HL-60 (cell line): Measurements from ENCODE around the gene UBE2A.

Source experiments
- DNase-seq, 2 experiments: peaks; one replicate each; pipeline ENCODE4 v3.0.0-alpha.2; 2010 to 2020; ENCODE audit warnings: low read depth in 1 of 2, low spot score in 1 of 2
- H3K27ac ChIP-seq: fragments of 250-450 bp; sonication (Bioruptor Pico); replicated peaks from 2 replicates; pipeline ENCODE4 v1.5.1; 2020; ENCODE audit warnings: mild to moderate bottlenecking, moderate library complexity
- H3K27me3 ChIP-seq: fragments of 250-450 bp; sonication (Bioruptor Pico); 2 replicates; pipeline ENCODE4 v1.5.1; 2021; ENCODE audit warnings: mild to moderate bottlenecking, moderate library complexity; ENCODE audit not compliant: insufficient read depth, poor library complexity, severe bottlenecking
- H3K4me3 ChIP-seq: replicated peaks from 2 replicates; pipeline ENCODE4 v1.5.1; 2011; ENCODE audit warnings: mild to moderate bottlenecking, control low read depth, low read length; ENCODE audit not compliant: insufficient read depth
- CTCF ChIP-seq: IDR thresholded peaks from one replicate; pipeline ENCODE4 v1.5.1; 2011; ENCODE audit warnings: low read length, control low read depth, inconsistent platforms; ENCODE audit not compliant: insufficient read depth
- GABPA ChIP-seq: IDR thresholded peaks from 2 replicates; pipeline ENCODE4 v1.6.1; 2012; ENCODE audit warnings: low read depth
- POLR2AphosphoS5 ChIP-seq: IDR thresholded peaks from 2 replicates; pipeline ENCODE4 v1.6.1; 2012; ENCODE audit warnings: low read depth
- REST ChIP-seq: IDR thresholded peaks from 2 replicates; pipeline ENCODE4 v1.6.1; 2012; ENCODE audit warnings: low read depth; ENCODE audit not compliant: insufficient replicate concordance
- SPI1 ChIP-seq: IDR thresholded peaks from 2 replicates; pipeline ENCODE4 v1.6.1; 2012; ENCODE audit warnings: low read depth, mild to moderate bottlenecking, borderline replicate concordance

Gene UBE2A

GRCh38 chrX:119607018-119607389, 32.6 kb downstream of the UBE2A start:
- DNase-seq = no peak
- TF ChIP-seq CTCF (no peak), GABPA (no peak), SPI1 (no peak), REST (no peak), POLR2AphosphoS5 (no peak)
- Histone ChIP-seq H3K27me3 (no peaks in the 10 kb centered on the region), H3K27ac (peak overlapping the region; percentile 90), H3K4me3 (no peak overlapping the region)

GRCh38 chrX:119614776-119615175, 40.4 kb downstream of the UBE2A start:
- DNase-seq = no peak
- TF ChIP-seq CTCF (no peak), SPI1 (no peak), POLR2AphosphoS5 (no peak), GABPA (no peak), REST (no peak)
- no peak overlapping the region for H3K27ac ChIP-seq
- no peak overlapping the region for H3K4me3 ChIP-seq
- no peaks in the 10 kb centered on the region for H3K27me3 ChIP-seq

- Histone ChIP-seq H3K27ac (peak overlapping the region; percentile 81), H3K4me3 (no peak overlapping the region), H3K27me3 (no peaks in the 10 kb centered on the region)
- DNase-seq = peak in 1 of 2 experiments; percentile 70
- no peak for TF ChIP-seq POLR2AphosphoS5
- no peak for TF ChIP-seq REST
- no peak for TF ChIP-seq CTCF
- no peak for TF ChIP-seq GABPA
- TF ChIP-seq SPI1 = peak; percentile 65; the same call in 1 of the 2 replicates
Observed at GRCh38 chrX:119617517-119618164, 43.3 kb downstream of the UBE2A start.
